ENCODE results near the gene FRMD4A. TPM values are rescaled to one million over a fixed set of nuclear protein-coding genes. Genes with fewer than 3 reads are reported as not detected.

FRMD4A gene
- total RNA-seq, 1 donor from 2014 or later: 98.0 TPM

GRCh38 chr10:13990392-13990805, 340.3 kb downstream of the FRMD4A start:
- intact Hi-C loops (cut with DNase I): no loop called here
- ATAC-seq: peak; percentile 76
- no peak for DNase-seq (ENCODE audit: low spot score)

GRCh38 chr10:13989616-13990015, 341.1 kb downstream of the FRMD4A start:
- ATAC-seq (no peak), DNase-seq (ENCODE audit: low spot score) (no peak)
- intact Hi-C loops (cut with DNase I): no loop called here

- intact Hi-C loops (cut with DNase I): no loop called here
- no peak for ATAC-seq
- no peak for DNase-seq (ENCODE audit: low spot score)
Measured at GRCh38 chr10:13987446-13987845, 343.3 kb downstream of the FRMD4A start.

DNA sequence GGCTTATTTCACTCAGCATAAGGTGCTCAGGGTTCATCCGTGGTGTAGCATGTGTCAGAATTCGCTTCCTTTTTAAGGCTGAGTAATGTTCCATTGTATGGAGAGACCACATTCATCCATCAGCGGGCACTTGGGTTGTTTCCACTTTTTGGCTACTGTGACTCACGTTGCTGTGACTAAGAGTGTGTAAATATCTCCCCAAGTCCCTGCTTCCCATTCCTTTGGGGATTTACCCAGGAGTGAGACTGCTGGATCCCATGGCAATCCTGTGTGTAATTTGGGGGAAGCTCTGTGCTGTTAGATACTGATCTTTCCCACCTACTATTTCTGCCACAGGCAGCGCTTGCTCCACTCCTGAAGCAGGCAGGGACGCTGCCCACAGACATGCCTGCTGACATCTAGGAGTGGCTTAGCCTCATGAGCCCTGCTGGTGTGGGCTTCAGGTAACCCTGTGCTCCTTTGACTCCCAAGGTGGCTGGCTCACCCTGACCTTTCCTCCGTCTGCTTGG, 346.0 kb downstream of the FRMD4A start:
- ATAC-seq (no peak), DNase-seq (ENCODE audit: low spot score) (no peak)
- intact Hi-C loops (cut with DNase I): no loop called here

DNA sequence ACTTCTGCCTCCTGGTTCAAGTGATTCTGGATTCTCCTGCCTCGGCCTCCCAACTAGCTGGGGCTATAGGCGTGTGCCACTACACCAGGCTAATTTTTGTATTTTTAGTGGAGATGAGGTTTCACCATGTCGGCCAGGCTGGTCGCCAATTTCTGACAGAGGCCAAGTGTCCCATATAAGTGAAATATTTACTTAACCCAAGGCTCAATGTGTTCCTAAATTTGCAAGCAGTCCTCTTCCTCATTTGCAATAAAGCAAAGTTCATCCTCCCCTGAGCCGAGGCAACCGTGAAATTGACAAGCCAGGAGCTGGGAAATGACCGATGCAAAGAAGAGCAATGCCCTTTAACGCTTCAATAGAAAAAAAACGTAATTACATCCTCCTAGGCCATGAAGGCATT, 347.7 kb downstream of the FRMD4A start:
- no peak for ATAC-seq
- intact Hi-C loops (cut with DNase I): no loop called here
- DNase-seq (ENCODE audit: low spot score): no peak

DNA sequence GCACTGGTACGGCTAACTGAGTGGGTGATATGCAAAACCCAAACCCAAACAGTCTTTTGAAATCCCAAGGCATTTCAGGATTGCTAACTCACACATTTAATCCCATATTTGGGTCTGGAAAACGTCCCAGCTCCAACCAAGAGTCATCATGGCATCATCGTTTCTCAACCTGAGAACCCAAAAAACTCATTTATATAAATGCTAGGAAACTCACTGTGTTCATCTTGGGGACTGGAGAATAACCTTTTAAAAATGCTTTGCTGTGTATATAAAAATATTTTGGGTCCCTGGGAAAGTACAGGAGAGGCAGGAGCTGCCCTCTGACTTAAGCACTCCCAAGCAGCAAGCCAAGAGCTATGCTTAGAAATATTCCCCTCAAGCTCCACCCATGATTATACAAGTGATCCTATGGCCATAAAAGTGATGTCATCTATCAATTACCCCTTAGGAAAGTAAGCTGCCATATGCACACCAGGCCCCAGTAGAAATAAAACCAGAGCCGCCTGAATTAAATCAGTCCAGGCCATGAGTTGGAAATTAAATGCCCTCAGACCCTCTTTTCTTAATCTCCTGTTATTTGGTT, 352.1 kb downstream of the FRMD4A start:
- intact Hi-C loops (cut with DNase I): no loop called here
- ATAC-seq: peak; percentile 32
- no peak for DNase-seq (ENCODE audit: low spot score)

DNA sequence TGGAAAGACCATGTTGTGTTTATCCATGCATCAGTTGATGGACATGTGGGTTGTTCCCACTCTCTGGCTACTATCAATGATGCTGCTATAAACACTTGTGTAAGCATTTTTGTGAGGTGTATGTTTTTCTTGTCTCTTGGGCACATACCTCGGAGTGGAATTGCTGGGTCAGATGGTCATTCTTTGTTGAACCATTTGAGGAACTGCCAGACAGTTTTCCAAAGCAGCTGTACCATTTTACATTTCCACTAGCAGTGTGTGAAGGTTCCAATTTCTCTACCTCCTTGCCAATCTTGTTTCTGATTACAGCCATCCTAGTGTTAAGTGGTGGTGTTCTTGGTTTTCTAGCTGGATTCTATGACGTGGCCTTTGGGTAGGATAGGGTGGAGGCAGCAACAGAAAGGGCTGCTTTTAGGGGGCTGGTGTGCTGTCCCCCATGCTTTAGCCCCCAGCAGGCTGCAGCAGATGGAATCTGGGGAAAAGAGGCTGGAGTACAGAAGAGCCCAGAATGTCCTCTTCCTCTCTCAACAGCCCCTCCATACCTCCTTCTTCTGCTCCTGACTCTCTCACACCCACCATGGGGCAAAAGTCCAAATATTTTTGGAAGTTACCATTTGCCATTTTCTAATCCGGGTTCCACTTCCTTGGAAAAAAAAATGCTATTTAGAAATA, 352.7 kb downstream of the FRMD4A start:
- intact Hi-C loops (cut with DNase I): no loop called here
- ATAC-seq (no peak), DNase-seq (ENCODE audit: low spot score) (no peak)

- no peak for ATAC-seq
- DNase-seq (ENCODE audit: low spot score): no peak
- intact Hi-C loops (cut with DNase I): no loop called here
Measured at GRCh38 chr10:13973742-13974141, 357.0 kb downstream of the FRMD4A start.

- intact Hi-C loops (cut with DNase I): no loop called here
- DNase-seq (ENCODE audit: low spot score) (no peak), ATAC-seq (no peak)
Measured at GRCh38 chr10:13972609-13973008, 358.1 kb downstream of the FRMD4A start.

DNA sequence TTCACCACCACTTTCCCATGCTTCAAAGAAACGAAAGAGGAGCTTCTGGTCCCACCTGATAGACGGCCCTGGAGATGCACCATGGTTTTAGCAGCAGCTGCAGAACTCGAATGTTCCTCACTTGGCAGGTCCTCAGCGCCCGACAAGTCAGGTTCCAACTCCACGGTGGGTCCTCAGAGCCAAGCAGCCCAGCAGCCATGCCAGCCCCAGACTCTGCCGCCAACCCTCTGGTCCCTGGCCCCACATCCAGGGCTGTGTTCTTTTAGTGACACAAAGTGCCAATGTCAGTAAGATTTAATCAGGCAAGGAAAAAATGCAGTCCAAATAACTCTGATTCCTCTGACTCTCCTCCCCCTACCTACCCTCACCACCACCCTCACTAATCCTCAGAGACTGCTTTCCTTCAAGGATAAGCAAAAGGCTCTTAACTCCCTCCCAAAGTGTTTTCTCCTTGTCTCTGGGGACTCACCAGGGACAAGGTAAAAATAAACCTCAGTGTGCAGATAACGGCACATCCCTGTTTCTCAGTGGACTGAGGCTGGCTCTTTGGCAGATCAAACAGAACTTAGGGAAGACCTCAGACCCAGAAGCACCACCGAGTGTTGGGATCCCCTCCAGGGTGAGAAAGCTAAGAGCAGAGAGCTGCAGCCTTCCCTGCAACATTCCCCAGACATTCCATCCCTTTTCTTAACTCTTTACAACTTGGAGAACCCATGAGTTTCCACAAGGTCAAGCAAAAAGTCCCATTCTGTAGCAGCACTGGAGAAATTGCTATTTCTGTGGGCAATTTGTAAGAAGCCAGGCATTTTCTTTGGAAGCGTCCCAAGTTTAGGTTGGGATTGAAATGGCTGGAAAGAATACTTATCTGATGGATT, 358.9 kb downstream of the FRMD4A start:
- intact Hi-C loops (cut with DNase I): no loop called here
- DNase-seq (ENCODE audit: low spot score) (no peak), ATAC-seq (peak; percentile 32)

DNA sequence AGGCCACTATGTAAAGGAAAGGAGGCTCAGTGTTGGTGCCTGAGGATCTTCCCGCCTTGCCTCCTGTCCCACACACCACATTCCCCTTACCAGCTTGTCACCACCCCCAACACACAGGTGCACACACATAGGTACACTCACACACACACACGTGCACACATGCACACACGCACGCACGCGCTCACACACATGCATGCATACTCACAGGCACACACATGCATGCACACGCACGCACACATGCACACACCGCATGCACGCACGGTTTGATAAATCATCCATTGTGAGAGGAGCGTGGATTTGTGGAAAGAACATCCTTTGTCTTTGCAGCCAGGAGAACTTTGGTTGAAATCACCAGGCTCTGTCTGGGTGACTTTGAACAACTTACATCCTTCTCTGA, 359.8 kb downstream of the FRMD4A start:
- DNase-seq (ENCODE audit: low spot score) (no peak), ATAC-seq (no peak)
- intact Hi-C loops (cut with DNase I): no loop called here

DNA sequence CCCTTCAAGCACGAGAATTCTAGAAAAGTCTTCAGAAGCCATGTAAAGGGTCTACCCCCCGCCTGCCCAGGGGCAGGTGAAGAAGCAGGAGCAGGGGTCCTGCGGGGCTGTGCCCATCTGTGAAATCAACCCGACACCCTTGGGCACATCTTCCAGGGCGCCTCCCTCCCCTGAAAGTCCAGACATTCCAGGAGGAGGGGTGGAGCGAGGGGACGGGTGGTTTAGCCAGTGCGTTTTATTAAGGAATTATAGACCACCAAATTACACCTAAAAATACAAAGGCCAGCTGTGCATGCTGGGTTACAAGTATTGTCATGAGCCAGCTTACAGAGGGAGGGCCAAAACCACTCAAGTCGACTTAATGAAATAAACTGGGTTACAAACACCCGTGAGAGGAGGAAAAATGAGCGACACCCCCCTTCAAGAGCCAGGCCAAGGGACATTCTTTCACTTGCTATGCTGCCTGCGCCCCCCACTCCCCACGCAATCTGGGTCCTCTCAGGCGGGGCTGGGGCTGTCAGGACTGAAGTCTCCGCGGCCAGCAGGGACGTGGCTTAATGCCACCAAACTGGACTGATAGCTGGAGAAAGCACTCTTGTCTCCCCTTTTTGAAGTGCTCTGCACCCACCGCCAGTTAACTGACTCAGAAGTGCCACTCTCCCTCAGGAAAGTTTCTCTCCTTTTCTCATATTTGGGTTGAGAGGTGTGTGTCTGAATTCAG, 360.3 kb downstream of the FRMD4A start:
- ATAC-seq (no peak), DNase-seq (ENCODE audit: low spot score) (no peak)
- intact Hi-C loops (cut with DNase I): no loop called here

- no peak for ATAC-seq
- intact Hi-C loops (cut with DNase I): no loop called here
- no peak for DNase-seq (ENCODE audit: low spot score)
Measured at GRCh38 chr10:13969792-13970140, 361.0 kb downstream of the FRMD4A start.

GRCh38 chr10:13969118-13969791, 361.5 kb downstream of the FRMD4A start:
- DNase-seq (ENCODE audit: low spot score) (no peak), ATAC-seq (no peak)
- intact Hi-C loops (cut with DNase I): no loop called here

GRCh38 chr10:13961853-13962252, 368.9 kb downstream of the FRMD4A start:
- ATAC-seq (no peak), DNase-seq (ENCODE audit: low spot score) (no peak)
- intact Hi-C loops (cut with DNase I): no loop called here

DNA sequence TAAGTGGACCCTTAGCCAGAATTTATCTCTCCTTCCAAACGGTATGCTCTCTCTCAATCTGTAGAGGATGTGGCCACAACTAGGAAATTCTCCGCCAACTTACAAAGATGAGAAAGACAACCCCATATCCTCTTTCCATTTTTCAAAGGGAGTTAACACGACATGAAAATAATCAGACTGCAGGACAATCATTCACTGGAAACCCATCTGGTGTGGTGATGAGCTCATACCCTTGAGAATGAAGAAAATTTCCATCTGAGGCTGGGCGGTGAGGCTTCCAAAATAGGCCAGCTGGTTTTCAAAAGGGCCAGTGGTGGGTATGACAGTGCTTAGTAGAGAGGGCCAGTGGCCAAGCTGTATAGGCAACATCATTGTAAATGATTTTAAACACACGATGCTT, 369.6 kb downstream of the FRMD4A start:
- ATAC-seq (no peak), DNase-seq (ENCODE audit: low spot score) (no peak)
- intact Hi-C loops (cut with DNase I): no loop called here

DNA sequence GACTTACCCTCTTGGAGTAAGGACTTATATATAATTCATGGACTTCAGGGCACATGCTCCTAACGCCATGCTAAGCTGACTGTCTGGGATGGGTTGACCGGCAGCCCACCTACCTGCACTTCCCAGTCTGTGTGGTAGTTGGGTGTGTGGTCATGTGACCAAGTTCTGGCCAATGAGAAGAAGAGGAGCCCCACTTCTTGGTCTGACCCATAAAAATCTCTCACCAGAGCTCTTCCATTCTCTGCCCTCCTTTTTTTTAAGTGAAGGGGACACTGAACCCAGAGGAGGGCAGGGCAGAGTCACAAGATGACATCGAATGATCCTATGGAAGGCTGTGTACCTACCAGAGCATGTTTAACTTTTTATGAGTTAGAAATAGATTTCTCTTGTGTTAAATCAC, 370.1 kb downstream of the FRMD4A start:
- DNase-seq (ENCODE audit: low spot score) (no peak), ATAC-seq (no peak)
- intact Hi-C loops (cut with DNase I): no loop called here

GRCh38 chr10:13959443-13960359, 371.0 kb downstream of the FRMD4A start:
- intact Hi-C loops (cut with DNase I): loop anchor here (5.0 kb wide), 1 partner anchor 172 kb away; no protein-coding TSS in a partner anchor
- DNase-seq (ENCODE audit: low spot score): no peak
- ATAC-seq: no peak

Measured in sciatic nerve (tissue), 2 donors.